SKM-1 (cell line): ENCODE measurements around the gene GABRQ.

Source experiments
- DNase-seq: peaks from one replicate; lab custom pipeline; 2025; ENCODE audit not compliant: unreplicated experiment; lab: John Stamatoyannopoulos, UW

The GABRQ gene

DNA sequence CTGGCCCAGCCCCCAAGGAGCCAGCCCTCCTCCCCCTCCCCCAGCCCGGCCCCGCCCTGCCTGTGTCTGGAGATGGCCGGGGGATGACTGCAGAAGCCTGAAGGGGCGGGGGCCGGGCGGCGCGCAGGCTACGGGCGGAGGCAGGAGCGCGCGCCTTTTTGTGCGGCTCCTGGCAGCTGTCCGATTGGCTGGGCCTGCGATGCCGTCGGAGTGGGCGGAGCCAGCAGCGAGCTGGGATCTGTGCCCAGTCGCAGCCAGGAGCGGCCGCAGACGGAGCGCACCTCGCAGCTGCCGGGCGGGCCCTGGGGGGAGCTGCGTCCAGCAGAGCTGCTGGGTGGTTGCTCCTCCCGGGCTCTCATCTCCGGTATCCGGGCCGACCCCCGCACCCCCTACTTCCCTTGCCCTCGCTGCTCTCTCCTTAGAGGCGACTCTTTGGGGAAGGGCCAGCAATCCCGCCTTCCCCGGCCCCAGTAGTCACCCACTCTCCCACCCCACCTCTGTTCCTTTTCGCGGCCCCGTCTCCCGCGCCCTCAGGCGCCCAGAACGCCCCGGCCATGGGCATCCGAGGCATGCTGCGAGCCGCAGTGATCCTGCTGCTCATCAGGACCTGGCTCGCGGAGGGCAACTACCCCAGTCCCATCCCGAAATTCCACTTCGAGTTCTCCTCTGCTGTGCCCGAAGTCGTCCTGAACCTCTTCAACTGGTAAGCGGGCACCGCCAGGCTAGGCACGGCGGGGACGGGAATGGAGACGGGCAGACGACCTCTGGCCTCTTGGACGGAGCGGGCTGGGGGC lies at the start of gene GABRQ:
Gene GABRQ, plus strand, starts transcription at position 247 of the 794 bp plus-strand sequence. Its CDS starts 308 bp downstream, at position 555.
- DNase-seq, result no peak

DNA sequence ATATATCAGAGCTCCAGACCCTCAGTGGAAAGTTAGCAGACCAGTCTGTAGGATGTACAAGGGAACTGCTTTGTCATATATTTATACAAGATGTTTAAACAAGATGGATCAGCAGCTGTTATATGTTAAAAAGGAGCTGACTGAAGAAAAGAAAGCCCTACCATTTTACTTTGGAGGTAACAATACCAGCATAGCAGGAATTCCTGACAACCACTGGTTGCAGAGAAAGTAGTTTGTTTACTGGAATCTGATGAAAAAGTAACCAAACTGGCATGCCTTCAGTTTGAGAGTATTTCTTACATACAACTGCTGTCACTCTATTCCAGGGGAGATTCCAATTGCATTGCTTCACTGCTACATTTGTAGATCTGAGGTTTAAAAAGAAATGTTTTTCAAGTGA lies 49.5 kb upstream of the GABRQ start:
- no peak for DNase-seq

DNA sequence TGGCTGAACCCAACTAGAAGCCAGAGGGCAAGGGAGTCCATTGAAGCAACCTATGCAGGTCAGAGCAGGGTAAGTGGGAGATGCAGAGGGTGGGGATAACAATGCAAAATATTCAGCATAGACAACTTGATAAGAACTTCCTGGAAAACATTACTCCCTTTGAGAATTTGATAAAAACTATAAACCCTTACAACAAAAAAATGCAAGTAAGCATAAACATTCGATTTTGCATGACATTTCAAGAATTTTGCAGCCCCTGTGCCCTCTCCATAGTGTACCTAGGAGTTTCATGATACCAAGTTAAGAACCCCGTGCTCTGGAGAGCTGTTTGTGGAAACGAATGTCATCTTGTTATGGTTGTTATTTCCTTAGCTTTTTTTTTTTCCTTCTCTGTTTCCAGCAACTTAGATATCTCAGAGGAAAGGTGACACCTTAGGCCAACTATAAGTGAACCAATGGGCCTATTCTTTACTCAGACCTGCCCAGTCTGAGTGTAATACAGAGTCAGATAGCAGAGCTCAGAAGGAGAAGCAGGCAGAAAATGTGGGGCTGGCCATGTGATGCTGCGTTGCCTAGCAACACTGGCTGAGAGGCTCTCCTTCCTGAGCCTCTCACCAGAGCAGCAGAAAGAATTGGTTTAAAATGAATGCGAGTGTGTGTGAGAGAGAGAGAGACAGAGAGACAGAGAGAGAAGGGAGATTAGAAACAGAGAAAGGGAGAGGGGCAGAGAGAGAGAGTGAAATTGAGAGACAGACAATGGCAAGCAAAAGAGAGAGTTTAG lies 36.7 kb upstream of the GABRQ start:
- no peak for DNase-seq

DNA sequence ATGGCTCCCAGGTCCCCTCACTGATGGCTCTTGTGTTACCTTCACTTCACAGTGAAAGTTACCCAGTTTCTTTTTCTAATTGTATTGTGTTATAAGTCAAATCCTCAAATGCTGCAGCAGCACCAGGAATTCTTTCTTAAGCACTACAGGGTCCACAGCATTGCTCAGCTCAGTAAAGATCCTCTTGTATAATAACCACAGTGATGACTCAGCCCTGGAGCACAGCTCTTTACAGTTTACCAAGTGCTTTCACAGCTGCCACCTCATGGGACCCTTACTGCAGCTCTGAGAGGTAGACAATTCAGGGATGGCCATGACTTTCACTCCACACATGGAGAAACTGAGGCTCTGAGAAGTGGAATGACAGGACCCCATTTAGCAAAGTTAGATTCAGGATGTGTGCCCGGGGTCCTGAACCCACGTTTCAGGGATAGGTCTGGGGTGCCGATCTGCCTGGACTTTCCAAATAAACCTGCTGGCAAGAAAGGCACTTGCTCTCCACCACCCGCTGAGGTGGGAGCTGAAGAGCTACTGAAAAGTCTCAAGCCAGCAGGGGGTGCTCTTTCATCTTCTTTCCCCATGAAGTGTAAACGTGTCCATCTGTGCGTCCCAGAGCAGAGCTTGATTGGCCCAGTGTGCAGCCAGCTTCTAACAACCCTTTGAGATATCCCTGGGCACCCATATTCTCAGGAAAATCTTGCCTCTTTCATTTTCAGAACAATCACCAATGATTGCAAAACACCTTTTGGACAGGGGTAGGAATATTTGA lies 35.7 kb upstream of the GABRQ start:
- DNase-seq, result no peak

DNA sequence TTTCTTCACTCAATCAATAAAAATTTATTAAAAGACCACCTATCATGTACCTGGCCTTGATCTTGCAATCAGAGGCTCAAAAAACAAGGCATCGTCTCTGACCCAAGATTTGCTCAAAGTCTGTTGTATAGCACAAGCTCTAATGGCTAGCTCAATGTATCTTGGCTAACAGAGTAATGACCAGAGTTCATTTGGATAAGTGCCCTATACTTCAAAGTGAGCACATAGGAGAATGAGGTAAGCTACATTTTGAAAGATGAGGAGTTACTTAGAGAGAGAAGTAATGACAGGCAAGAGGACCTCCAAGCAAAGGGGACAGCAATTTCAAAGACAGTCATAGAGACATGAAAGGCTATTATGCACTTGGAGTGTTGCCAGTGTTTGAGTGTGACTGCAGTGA lies 22.9 kb upstream of the GABRQ start:
- no peak for DNase-seq

DNA sequence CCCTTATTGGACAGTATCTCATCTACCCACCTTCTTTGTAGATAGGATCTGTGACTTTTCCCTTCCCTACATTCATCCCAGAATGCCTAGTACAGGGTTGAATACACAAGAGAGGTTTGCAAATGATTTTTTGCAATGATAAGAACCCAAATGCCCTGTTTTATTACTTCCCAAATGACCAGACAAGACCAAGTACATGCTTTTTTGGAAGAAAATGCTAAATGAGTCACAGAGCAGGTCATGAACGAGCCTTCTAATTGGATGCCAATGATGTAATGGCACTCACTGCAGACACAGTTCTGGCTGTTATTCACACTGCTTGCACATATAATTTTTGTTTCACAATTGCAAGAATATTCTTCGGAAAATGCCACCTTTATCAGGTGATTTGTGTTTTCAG lies 17.8 kb upstream of the GABRQ start:
- DNase-seq, result no peak

DNA sequence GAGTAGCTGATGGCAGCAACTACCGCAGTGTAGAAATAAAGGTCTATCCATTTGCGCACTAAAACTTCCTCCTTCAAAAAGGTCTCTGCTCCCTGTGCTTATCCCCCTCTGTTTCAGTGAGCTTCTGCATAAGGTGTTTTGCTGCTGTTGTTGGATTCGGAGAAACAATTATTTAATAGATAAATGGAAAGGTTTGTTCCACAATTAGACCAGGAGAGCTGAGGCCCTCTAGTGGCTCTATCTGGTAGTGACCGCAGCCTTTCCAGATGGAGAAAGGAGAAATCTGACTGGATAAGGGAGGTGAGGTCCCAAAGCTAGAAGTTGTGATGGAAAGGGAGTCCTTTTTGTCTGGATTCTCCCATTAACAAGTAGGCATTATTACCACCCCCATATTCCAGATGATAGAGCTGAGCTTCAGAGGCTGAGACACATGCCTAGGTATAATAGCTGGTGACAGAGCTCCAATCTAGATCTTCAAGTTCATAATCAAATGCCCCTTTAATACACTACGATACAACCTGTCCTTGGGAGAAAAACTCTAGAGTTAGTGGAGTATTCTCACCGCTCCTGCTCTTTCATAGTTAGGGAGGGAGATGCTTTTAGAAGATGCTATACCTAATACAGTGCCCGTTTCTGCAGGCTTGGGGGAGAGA lies 5.1 kb upstream of the GABRQ start:
- DNase-seq, result no peak

DNA sequence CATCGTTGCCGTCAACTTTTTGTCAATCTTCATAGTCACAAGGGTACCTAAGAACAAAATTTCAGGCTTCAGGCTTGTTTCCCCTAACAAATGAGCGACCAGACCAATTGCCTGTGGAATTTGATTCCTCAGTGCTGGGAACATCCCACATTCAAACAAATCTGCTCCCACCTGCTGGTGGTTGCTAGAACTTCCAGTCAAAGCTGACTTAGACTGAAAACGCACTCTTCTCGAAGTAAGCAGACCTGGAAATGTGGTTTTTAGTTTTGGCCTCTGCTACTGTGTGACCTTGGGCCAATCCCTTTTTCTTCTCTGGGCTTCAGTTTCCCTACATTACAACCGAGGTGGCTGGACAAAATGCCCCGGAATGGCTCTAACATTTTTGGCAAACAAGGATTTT lies 1.8 kb upstream of the GABRQ start:
- DNase-seq, result no peak

DNA sequence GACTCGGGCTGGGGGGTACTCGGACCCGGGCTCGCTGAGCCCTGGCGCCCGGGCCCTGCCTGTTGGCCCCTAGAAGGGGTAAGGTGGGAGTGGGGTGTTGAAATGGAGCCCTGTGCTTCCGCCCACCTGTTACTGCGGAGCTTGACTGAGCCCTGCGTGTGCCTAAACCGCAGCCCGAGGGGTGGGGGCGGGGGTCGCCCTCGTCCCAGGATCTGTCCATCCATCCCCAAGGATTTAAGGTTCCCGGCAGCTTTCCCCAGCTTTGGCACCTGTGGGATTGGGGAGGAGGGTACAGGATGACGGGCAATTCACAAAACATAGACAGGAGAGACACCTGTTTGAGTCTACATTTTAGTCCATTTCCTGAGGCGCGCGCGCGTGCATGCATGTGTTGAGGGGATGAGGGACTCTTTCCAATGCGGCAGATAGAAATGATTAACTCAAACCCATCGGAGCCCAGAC lies 779 bp downstream of the GABRQ start:
- no peak for DNase-seq

DNA sequence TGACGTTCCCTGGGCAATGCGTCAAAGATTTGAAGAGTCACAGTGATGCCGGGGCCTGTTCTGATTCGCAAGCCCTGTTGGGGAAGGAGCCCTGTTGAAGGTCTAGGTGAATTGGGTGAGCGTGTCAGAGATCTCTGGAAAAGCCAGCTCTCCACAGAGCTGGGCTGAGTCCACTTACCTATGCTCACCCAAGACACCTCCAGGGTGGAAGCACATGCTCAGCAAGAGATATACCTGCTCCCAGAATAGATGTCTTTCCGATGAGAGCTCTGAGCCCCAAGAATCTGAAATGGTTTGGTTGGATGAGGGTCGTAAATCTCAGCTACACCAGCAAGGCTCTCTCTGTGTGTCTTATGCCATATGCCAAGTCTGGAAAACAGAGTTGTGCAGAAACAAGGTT lies 1.7 kb downstream of the GABRQ start:
- no peak for DNase-seq

DNA sequence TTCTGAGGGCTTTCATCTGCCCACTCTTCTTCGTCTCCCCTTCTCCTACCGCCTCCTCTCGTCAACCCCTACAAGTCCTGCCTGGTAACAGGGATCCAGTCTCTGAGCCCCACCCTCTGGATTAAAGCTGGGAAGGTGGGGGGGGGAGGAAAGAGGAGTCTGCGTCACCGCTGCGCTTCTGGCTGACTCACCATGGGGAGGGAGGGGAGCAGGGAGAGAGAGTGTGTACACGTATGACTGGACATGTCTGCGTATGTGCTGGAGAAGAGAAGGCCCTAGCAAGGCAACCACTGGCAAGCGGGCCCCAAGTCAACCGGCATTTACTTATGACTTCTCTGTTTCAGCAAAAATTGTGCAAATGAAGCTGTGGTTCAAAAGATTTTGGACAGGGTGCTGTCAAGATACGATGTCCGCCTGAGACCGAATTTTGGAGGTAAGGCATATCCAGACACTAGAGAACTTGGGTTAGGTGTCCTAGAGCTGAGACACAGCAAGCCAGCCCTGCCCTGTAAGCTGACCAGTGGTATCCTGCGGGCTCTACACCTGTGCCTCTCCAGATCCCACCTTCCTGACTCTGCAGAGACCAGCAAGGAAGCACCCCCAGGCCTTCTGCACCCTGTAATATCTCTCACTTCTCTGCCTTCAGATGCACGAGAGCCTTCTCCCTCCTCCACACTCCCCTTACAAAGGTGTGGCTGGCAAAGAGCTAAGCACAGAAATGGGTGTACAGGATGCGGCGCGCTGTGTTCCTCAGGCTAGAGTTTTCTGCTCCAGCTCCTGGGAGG lies 2.5 kb downstream of the GABRQ start:
- DNase-seq, result no peak

DNA sequence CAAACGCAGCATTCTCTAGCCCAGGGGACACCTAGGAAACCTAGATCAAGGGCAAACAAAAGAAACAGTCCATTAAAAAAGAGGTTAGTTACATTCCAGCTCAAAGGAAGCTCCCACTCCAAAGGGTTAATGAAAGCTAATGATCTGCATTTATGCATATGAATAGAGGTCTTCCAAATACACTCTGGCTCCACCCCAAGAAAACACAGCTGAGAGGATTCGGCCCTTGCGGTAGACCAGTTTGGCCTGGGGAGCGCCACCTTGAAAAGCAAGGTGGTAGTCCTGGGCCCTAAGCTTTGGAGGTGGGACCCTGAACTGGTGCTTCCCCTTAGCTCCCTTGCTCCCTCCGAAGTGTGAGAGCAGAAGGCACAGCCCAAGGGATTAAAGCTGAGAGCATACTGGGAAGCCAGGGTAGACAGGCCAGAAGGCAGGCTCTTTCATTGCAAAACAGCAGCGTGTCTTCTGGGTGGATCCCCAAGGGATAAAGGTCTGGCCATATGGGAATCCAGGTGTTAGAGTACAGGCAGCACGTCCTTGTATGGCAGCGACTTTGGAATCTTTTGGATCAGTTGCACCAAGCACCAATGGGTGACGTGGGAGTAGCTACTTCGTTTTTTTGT lies 3.7 kb downstream of the GABRQ start:
- DNase-seq, result no peak

DNA sequence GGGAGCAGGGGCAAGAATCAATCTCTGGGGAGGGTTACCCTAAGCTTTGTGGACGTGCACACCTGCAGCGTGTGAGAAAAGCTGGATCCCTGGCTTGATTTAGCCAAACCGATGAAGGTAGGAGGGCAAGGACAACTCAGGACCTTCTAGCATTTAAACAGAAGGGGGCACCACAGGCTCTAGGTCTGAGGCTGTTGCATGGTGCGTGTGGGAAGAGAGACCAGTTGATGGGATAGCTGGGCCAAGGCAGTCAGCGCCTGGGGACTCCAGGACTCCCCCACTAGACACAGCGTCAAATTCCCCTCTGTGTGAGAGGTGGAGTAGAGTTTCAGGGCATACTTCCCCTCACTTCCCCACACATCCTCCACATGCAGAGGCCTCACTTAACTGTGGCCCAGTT lies 4.3 kb downstream of the GABRQ start:
- no peak for DNase-seq

DNA sequence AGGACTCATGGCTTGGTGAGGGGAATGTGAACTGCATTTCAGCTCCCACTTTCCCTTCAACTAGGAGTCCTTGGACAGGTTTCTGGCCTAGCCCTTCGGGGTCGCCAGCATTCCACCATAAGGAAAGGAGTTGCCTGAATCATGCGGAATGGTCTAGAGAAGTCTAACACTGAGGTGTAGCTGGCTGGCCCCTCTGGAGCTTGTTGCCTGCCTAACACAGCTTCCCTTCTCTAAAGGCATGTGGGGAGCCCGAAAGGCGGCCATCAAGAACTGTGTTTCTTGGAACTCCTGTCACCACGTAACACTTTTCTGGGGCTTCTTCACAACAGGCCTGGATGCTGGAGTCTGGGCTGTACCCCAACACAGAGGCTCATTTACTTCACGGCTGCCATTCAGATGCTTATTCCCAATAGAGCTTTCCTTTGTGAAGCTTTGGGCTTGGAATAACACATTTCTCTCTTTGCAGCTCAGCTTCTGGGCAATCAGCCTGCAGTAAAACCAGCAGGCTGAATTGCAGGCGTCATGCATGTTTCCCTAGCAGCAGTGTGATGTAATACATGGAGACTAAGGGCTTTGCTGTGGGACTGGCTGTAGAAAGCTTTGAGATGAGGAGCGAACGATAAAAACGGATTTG lies 5.4 kb downstream of the GABRQ start:
- no peak for DNase-seq

DNA sequence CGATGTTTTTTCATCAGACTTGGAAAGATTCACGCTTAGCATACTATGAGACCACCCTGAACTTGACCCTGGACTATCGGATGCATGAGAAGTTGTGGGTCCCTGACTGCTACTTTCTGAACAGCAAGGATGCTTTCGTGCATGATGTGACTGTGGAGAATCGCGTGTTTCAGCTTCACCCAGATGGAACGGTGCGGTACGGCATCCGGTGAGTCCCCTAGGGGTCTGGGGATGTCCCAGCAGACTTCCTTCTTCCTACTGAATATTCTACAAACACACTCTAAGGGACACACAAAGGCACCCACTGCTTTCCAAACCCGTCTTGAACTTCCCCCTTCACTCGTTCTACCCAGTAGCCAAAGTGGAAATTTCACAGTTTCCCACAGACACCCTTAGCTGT lies 9.3 kb downstream of the GABRQ start:
- DNase-seq, result no peak

DNA sequence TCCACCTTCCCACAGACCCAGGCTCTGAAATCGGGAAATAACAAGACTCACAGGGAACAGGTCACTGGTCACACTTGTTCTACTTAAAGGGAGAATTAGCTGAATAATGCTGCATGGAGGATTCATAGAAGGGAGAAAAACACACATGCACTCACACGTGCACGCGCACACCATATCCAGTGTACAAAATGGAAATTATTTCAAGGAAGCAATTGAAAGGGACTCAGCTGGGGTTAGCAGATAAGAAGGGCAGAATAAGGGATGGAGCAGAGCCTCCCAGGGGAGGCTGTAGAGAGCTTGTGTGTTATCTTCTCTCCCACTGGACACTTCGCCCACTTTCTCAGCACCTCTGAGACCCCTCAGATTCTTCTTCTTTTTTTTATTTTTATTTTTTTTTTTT lies 10.3 kb downstream of the GABRQ start:
- no peak for DNase-seq

DNA sequence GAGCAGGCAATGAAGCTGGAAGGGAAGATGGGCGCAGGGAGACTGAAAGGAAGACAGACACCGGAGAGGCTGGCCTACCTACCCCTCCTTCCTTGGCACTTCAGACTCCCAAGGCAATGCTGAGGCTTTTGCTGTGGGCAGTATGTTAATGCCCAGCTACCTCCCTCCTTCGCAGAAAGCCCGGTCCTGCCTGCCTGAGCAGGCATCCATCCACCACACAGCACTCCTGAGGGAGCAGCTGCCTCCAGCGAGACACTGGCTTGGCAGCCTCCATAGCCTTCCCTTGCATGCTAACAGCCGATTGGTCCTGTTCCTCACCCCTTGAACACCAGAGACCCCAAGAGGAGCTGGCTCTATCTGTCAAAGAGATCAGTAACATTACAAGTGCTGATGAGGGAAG lies 14.4 kb downstream of the GABRQ start:
- DNase-seq, result no peak

DNA sequence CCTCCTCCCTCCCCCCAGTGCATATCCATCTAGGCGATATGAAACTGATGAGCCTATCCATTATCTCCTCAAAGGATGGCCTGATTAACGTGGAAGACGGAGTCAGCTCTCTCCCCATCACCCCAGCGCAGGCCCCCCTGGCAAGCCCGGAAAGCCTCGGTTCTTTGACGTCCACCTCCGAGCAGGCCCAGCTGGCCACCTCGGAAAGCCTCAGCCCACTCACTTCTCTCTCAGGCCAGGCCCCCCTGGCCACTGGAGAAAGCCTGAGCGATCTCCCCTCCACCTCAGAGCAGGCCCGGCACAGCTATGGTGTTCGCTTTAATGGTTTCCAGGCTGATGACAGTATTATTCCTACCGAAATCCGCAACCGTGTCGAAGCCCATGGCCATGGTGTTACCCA lies 14.8 kb downstream of the GABRQ start:
- no peak for DNase-seq

DNA sequence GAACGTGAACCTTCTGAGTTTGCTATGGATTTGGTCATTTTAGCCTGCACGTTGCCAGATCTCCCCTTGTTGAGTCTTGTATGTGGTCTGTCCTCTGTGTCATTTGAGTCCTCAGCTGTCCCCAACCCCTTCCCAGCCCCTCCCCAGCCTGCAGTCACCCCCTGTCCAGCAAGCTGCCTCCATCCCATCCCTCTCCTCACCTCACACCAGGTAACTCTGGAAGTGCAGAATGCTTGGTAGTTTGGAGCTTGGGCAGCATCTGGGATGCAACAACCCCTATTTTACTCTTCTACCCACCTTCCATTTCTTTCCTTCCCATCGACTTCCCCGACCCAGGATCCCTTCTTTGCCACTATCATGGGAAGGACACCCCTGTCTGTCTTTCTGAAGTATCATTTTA lies 18.4 kb downstream of the GABRQ start:
- DNase-seq, result no peak
